Measurements from ENCODE around the gene CENPL.

The CENPL gene

GRCh38 chr1:173832748-173833147, 8.1 kb upstream of the CENPL start:
- H3K79me1 ChIP-seq (replicated peaks; ENCODE audit: low read length, poor library complexity, severe bottlenecking): no peaks in the 10 kb centered on the region

DNA sequence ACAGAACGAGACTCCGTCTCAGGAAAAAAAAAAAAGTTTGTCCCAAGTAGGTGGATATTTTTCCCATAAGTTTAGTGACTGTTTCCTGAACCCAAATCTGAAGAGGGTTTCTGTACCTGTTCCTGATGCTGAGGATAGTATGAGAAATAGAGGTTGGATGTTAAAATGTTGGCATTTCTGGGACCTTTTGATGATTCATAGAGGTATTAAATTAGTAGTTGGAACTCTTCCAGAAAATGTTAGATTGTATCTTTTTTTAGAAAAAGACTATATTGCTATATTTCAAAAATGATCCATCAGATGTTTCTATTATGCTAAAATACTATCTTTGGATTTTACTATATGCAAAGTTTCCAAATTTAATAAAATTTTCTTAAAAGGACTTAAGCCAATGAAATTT, 2.9 kb upstream of the CENPL start:
- no peak overlapping the region for H3K4me3 ChIP-seq (ENCODE audit: insufficient read depth in 1 of 2, low read depth in 1 of 2, low read length in 2 of 2)
- no peak overlapping the region for H3K27ac ChIP-seq (ENCODE audit: low read length, poor library complexity, severe bottlenecking)
- H2BK12ac ChIP-seq (ENCODE audit: low read length in 2 of 2): no peak overlapping the region
- peaks cover 2% of the 10 kb centered on the region for H3K4me1 ChIP-seq (ENCODE audit: control insufficient read depth, insufficient read depth, low read depth, low read length)
- H3K4me2 ChIP-seq (ENCODE audit: low read length, poor library complexity, severe bottlenecking): no peak overlapping the region
- no peak overlapping the region for H3K18ac ChIP-seq (ENCODE audit: low read depth in 1 of 2, low read length in 2 of 2)
- H2AFZ ChIP-seq (ENCODE audit: low read depth, low read length): no peak overlapping the region
- WGBS: 89% methylated on average over 2 of the region's 2 CpGs
- H4K91ac ChIP-seq (ENCODE audit: low read length): no peak overlapping the region
- peaks cover 5% of the 10 kb centered on the region for H3K79me1 ChIP-seq (replicated peaks; ENCODE audit: low read length, poor library complexity, severe bottlenecking)
- H3K27me3 ChIP-seq (ENCODE audit: control insufficient read depth in 1 of 2, insufficient read depth in 1 of 2, low read length in 2 of 2): no peaks in the 10 kb centered on the region
- H3K9me3 ChIP-seq (ENCODE audit: control insufficient read depth, low read length): no peaks in the 10 kb centered on the region
- no peak overlapping the region for H3K4ac ChIP-seq (ENCODE audit: low read depth in 1 of 2, low read length in 2 of 2)
- H3K9ac ChIP-seq (ENCODE audit: low read length): no peak overlapping the region
- H3K36me3 ChIP-seq (ENCODE audit: control insufficient read depth in 1 of 2, insufficient read depth in 2 of 2, low read depth in 1 of 2, low read length in 2 of 2): peaks cover 0 to 21% of the 10 kb centered on the region in 2 experiments
- no peak overlapping the region for H2BK120ac ChIP-seq (ENCODE audit: low read depth, low read length)
- H2AK5ac ChIP-seq (ENCODE audit: low read length, severe bottlenecking): no peak overlapping the region
- no peak overlapping the region for H2BK15ac ChIP-seq (ENCODE audit: low read depth, poor library complexity, severe bottlenecking)
- no peak overlapping the region for H4K8ac ChIP-seq (ENCODE audit: low read length)
- DNase-seq: no peak
- H3K23ac ChIP-seq (ENCODE audit: low read length in 2 of 2): no peak overlapping the region
- no peak overlapping the region for H2BK5ac ChIP-seq (ENCODE audit: low read depth, low read length, poor library complexity, severe bottlenecking)
- H3K14ac ChIP-seq (ENCODE audit: low read length in 2 of 2): no peak overlapping the region

More at GRCh38 chr1:173832748-173833147, 8.1 kb upstream of the CENPL start:
- H3K9me3 ChIP-seq (ENCODE audit: control insufficient read depth, low read length): no peaks in the 10 kb centered on the region
- no peak overlapping the region for H3K23ac ChIP-seq (ENCODE audit: low read length in 2 of 2)
- H3K18ac ChIP-seq (ENCODE audit: low read depth in 1 of 2, low read length in 2 of 2): no peak overlapping the region
- 90% methylated on average over 1 of the region's 1 CpG for WGBS
- H4K91ac ChIP-seq (ENCODE audit: low read length): no peak overlapping the region
- H4K8ac ChIP-seq (ENCODE audit: low read length): no peak overlapping the region
- H3K9ac ChIP-seq (ENCODE audit: low read length): no peak overlapping the region
- H2BK120ac ChIP-seq (ENCODE audit: low read depth, low read length): no peak overlapping the region
- no peak overlapping the region for H2BK5ac ChIP-seq (ENCODE audit: low read depth, low read length, poor library complexity, severe bottlenecking)
- H2BK15ac ChIP-seq (ENCODE audit: low read depth, poor library complexity, severe bottlenecking): no peak overlapping the region
- H2AK5ac ChIP-seq (ENCODE audit: low read length, severe bottlenecking): no peak overlapping the region
- no peak overlapping the region for H2BK12ac ChIP-seq (ENCODE audit: low read length in 2 of 2)
- H3K27me3 ChIP-seq (ENCODE audit: control insufficient read depth in 1 of 2, insufficient read depth in 1 of 2, low read length in 2 of 2): no peaks in the 10 kb centered on the region
- DNase-seq: no peak
- H3K4me3 ChIP-seq (ENCODE audit: insufficient read depth in 1 of 2, low read depth in 1 of 2, low read length in 2 of 2): no peak overlapping the region
- H3K27ac ChIP-seq (ENCODE audit: low read length, poor library complexity, severe bottlenecking): no peak overlapping the region
- no peak overlapping the region for H3K14ac ChIP-seq (ENCODE audit: low read length in 2 of 2)
- no peak overlapping the region for H3K4ac ChIP-seq (ENCODE audit: low read depth in 1 of 2, low read length in 2 of 2)
- H2AFZ ChIP-seq (ENCODE audit: low read depth, low read length): no peak overlapping the region
- H3K4me1 ChIP-seq (ENCODE audit: control insufficient read depth, insufficient read depth, low read depth, low read length): no peaks in the 10 kb centered on the region
- H3K36me3 ChIP-seq (ENCODE audit: control insufficient read depth in 1 of 2, insufficient read depth in 2 of 2, low read depth in 1 of 2, low read length in 2 of 2): peaks cover 9 to 60% of the 10 kb centered on the region in 2 experiments
- H3K4me2 ChIP-seq (ENCODE audit: low read length, poor library complexity, severe bottlenecking): no peak overlapping the region

GRCh38 chr1:173823781-173824314, 835 bp downstream of the CENPL start:
- Histone ChIP-seq H3K4me1 (ENCODE audit: control insufficient read depth, insufficient read depth, low read depth, low read length) (peaks cover 2% of the 10 kb centered on the region), H3K9me3 (ENCODE audit: control insufficient read depth, low read length) (no peaks in the 10 kb centered on the region), H3K27ac (ENCODE audit: low read length, poor library complexity, severe bottlenecking) (peak overlapping the region; percentile 15), H2BK120ac (ENCODE audit: low read depth, low read length) (no peak overlapping the region), H2AK5ac (ENCODE audit: low read length, severe bottlenecking) (no peak overlapping the region), H2BK15ac (ENCODE audit: low read depth, poor library complexity, severe bottlenecking) (no peak overlapping the region), H3K4me3 (ENCODE audit: insufficient read depth in 1 of 2, low read depth in 1 of 2, low read length in 2 of 2) (peak overlapping the region; percentile 88 to 97), H3K9ac (ENCODE audit: low read length) (peak overlapping the region; percentile 92), H3K18ac (ENCODE audit: low read depth in 1 of 2, low read length in 2 of 2) (peak overlapping the region; percentile 37 to 83), H4K8ac (ENCODE audit: low read length) (no peak overlapping the region), H2AFZ (ENCODE audit: low read depth, low read length) (peak overlapping the region; percentile 92), H4K91ac (ENCODE audit: low read length) (peak overlapping the region; percentile 11), H3K23ac (ENCODE audit: low read length in 2 of 2) (no peak overlapping the region), H3K36me3 (ENCODE audit: control insufficient read depth in 1 of 2, insufficient read depth in 2 of 2, low read depth in 1 of 2, low read length in 2 of 2) (peaks cover 0 to 7% of the 10 kb centered on the region in 2 experiments), H3K14ac (ENCODE audit: low read length in 2 of 2) (no peak overlapping the region), H2BK12ac (ENCODE audit: low read length in 2 of 2) (no peak overlapping the region), H3K79me1 (replicated peaks; ENCODE audit: low read length, poor library complexity, severe bottlenecking) (peaks cover 7% of the 10 kb centered on the region), H3K4ac (ENCODE audit: low read depth in 1 of 2, low read length in 2 of 2) (peak overlapping the region in 1 of 2 experiments; percentile 85), H2BK5ac (ENCODE audit: low read depth, low read length, poor library complexity, severe bottlenecking) (no peak overlapping the region), H3K4me2 (ENCODE audit: low read length, poor library complexity, severe bottlenecking) (peak overlapping the region; percentile 72), H3K27me3 (ENCODE audit: control insufficient read depth in 1 of 2, insufficient read depth in 1 of 2, low read length in 2 of 2) (no peaks in the 10 kb centered on the region)
- under 1% methylated on average over 25 of the region's 25 CpGs for WGBS
- DNase-seq: no peak

GRCh38 chr1:173821680-173822079, 3.0 kb downstream of the CENPL start:
- Histone ChIP-seq H3K23ac (ENCODE audit: low read length in 2 of 2) (no peak overlapping the region), H3K14ac (ENCODE audit: low read length in 2 of 2) (no peak overlapping the region), H2BK12ac (ENCODE audit: low read length in 2 of 2) (no peak overlapping the region), H3K27me3 (ENCODE audit: control insufficient read depth in 1 of 2, insufficient read depth in 1 of 2, low read length in 2 of 2) (no peaks in the 10 kb centered on the region), H3K4me3 (ENCODE audit: insufficient read depth in 1 of 2, low read depth in 1 of 2, low read length in 2 of 2) (no peak overlapping the region), H3K79me1 (replicated peaks; ENCODE audit: low read length, poor library complexity, severe bottlenecking) (peaks cover 8% of the 10 kb centered on the region), H3K4me1 (ENCODE audit: control insufficient read depth, insufficient read depth, low read depth, low read length) (peaks cover 2% of the 10 kb centered on the region), H3K4ac (ENCODE audit: low read depth in 1 of 2, low read length in 2 of 2) (no peak overlapping the region), H2AK5ac (ENCODE audit: low read length, severe bottlenecking) (no peak overlapping the region), H3K27ac (ENCODE audit: low read length, poor library complexity, severe bottlenecking) (no peak overlapping the region), H3K18ac (ENCODE audit: low read depth in 1 of 2, low read length in 2 of 2) (no peak overlapping the region), H2BK5ac (ENCODE audit: low read depth, low read length, poor library complexity, severe bottlenecking) (no peak overlapping the region), H3K9me3 (ENCODE audit: control insufficient read depth, low read length) (no peaks in the 10 kb centered on the region), H4K91ac (ENCODE audit: low read length) (no peak overlapping the region), H2BK120ac (ENCODE audit: low read depth, low read length) (no peak overlapping the region), H3K4me2 (ENCODE audit: low read length, poor library complexity, severe bottlenecking) (no peak overlapping the region), H3K9ac (ENCODE audit: low read length) (no peak overlapping the region), H3K36me3 (ENCODE audit: control insufficient read depth in 1 of 2, insufficient read depth in 2 of 2, low read depth in 1 of 2, low read length in 2 of 2) (peaks cover 0 to 15% of the 10 kb centered on the region in 2 experiments), H2AFZ (ENCODE audit: low read depth, low read length) (no peak overlapping the region), H2BK15ac (ENCODE audit: low read depth, poor library complexity, severe bottlenecking) (no peak overlapping the region), H4K8ac (ENCODE audit: low read length) (no peak overlapping the region)
- DNase-seq: no peak
- WGBS: 93% methylated on average over 4 of the region's 4 CpGs
